C4-2B (cell line): ENCODE data around the gene DCLK3.

ENCODE experiments used
- CTCF ChIP-seq: fragments of 450-650 bp; conservative IDR thresholded peaks from 2 replicates; pipeline ENCODE4 v1.5.1; 2017; ENCODE audit warnings: mild to moderate bottlenecking
- ZFX ChIP-seq: fragments of 450-650 bp; IDR thresholded peaks from 2 replicates; pipeline ENCODE4 v1.6.1; 2017

GRCh38 chr3:36733723-36734122 lies 30.6 kb downstream of the DCLK3 start:
- TF ChIP-seq CTCF (no peak), ZFX (no peak)
